OCI-LY3 (cell line): ENCODE measurements around the gene PNMA6F.
"Not testable (repeated sequence)": the region's sequence is repeated elsewhere in the genome, so short reads cannot be mapped to it uniquely, and the experiment has no call there.

Experiments
- EZH2phosphoT487 ChIP-seq: fragments of 200-600 bp; shearing (Covaris generic); IDR thresholded peaks from 2 replicates; pipeline ENCODE4 v1.6.1; 2018; ENCODE audit warnings: antibody characterized with exemption, mixed run types, low read depth
- TF ChIP-seq, protein P1 (sequence below): fragments of 200-600, 300-600 bp; sonication (generic); IDR thresholded peaks from 2 replicates; pipeline ENCODE4 v1.5.1; 2014; ENCODE audit warnings: antibody characterized with exemption, low read length, low read depth

DNA sequence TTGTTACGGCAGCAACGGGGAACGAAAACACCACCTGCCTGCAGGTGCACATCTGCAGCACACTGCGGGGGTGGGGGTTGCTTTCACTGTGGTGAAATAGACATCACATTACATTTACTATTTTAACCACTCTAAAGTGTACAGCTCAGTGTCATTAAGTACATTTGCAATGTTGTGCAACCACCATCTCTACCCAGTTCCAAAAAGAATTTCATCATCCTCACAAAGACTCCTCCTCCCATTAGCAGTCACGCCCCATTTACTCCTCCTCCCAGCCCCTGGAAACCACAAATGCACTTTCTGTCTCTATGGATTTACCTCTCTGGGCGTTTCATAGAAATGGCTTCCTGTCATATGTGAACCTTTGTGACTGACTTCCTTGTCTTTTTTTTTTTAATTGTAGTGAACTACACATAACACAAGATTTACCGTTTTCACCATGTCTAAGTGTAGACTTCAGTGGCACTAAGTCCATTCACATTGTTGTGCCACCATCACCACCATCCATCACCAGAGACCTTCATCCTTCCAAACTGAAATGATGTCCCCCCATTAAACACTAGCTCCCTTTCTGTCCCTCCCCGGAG, 28.0 kb downstream of the PNMA6F start:
- TF ChIP-seq EZH2phosphoT487: not testable (repeated sequence)
- TF ChIP-seq, protein P1, sequence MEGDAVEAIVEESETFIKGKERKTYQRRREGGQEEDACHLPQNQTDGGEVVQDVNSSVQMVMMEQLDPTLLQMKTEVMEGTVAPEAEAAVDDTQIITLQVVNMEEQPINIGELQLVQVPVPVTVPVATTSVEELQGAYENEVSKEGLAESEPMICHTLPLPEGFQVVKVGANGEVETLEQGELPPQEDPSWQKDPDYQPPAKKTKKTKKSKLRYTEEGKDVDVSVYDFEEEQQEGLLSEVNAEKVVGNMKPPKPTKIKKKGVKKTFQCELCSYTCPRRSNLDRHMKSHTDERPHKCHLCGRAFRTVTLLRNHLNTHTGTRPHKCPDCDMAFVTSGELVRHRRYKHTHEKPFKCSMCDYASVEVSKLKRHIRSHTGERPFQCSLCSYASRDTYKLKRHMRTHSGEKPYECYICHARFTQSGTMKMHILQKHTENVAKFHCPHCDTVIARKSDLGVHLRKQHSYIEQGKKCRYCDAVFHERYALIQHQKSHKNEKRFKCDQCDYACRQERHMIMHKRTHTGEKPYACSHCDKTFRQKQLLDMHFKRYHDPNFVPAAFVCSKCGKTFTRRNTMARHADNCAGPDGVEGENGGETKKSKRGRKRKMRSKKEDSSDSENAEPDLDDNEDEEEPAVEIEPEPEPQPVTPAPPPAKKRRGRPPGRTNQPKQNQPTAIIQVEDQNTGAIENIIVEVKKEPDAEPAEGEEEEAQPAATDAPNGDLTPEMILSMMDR: not testable (repeated sequence)
